Spleen (tissue), 11 donors: Measurements from ENCODE around the gene GPR137. TPM values are rescaled to one million over a fixed set of nuclear protein-coding genes. Genes with fewer than 3 reads are reported as not detected.

ENCODE experiments used
- DNase-seq: peaks from one replicate; pipeline ENCODE4 v3.0.0-alpha.2; 2020
- H3K27ac ChIP-seq, 8 donors: fragments of 200-600 bp; sonication (generic) in 7 of 8; 1 replicate in 4 of 8; 2 replicates in 4 of 8; pipeline versions ENCODE4 v1.5.0 to v1.8.0; 2016 to 2021; ENCODE audit warnings: inconsistent platforms in 4 of 8, mild to moderate bottlenecking in 4 of 8, moderate library complexity in 1 of 8
- H3K27me3 ChIP-seq, 7 donors: fragments of 200-600 bp; sonication (generic) in 6 of 7; replicated peaks in 1 of 7; 1 replicate in 4 of 7; 2 replicates in 3 of 7; pipeline versions ENCODE4 v1.5.0 to v1.8.0; 2016 to 2021; ENCODE audit warnings: inconsistent platforms in 3 of 7, mild to moderate bottlenecking in 1 of 7
- H3K36me3 ChIP-seq, 6 donors: fragments of 200-600 bp; sonication (generic) in 5 of 6; 1 replicate in 4 of 6; 2 replicates in 2 of 6; pipeline versions ENCODE4 v1.5.0 to v1.8.0; 2016 to 2021; ENCODE audit warnings: inconsistent platforms in 2 of 6
- H3K4me1 ChIP-seq, 6 donors: fragments of 200-600 bp; sonication (generic) in 5 of 6; 1 replicate in 3 of 6; 2 replicates in 3 of 6; pipeline versions ENCODE4 v1.5.0 to v1.8.0; 2016 to 2021; ENCODE audit warnings: inconsistent platforms in 3 of 6
- H3K4me3 ChIP-seq, 8 donors: fragments of 200-600 bp; sonication (generic) in 7 of 8; 1 replicate in 4 of 8; 2 replicates in 4 of 8; pipeline versions ENCODE4 v1.5.0 to v1.8.0; 2016 to 2021; ENCODE audit warnings: inconsistent platforms in 4 of 8, mild to moderate bottlenecking in 4 of 8, moderate library complexity in 2 of 8
- H3K9me3 ChIP-seq, 8 donors: fragments of 200-600 bp; sonication (generic) in 7 of 8; 1 replicate in 4 of 8; 2 replicates in 4 of 8; pipeline versions ENCODE4 v1.5.0 to v1.8.0; 2016 to 2021; ENCODE audit warnings: inconsistent platforms in 4 of 8
- CTCF ChIP-seq, 11 experiments: fragments of 200-600 bp in 7 of 11; fragments of 450-650 bp in 4 of 11; sonication (generic) in 4 of 11; IDR thresholded peaks in 8 of 11; conservative IDR thresholded peaks in 3 of 11; 1 replicate in 7 of 11; 2 replicates in 4 of 11; pipeline versions ENCODE4 v1.4.0 to v1.8.0; 2016 to 2021; ENCODE audit warnings: antibody characterized with exemption in 11 of 11, inconsistent platforms in 4 of 11, mild to moderate bottlenecking in 1 of 11
- POLR2A ChIP-seq, 3 donors: fragments of 450-650 bp; IDR thresholded peaks; one replicate each; pipeline ENCODE4 v1.5.1; 2017; ENCODE audit warnings: antibody characterized with exemption in 3 of 3, mild to moderate bottlenecking in 1 of 3
- POLR2AphosphoS5 ChIP-seq, 3 donors: sonication (generic); formaldehyde crosslinking; IDR thresholded peaks; one replicate each; pipeline ENCODE4 v1.5.1; 2017; ENCODE audit warnings: antibody characterized with exemption in 3 of 3
- WGBS, 5 donors: extraction: QIAGEN DNeasy Blood & Tissue Kit in 3 of 5; methylation state at CpG; one replicate each; pipeline versions ENCODE4 v1.1.5 to v1.1.7; 2013 to 2018; 5-methylcytosine and 5-hydroxymethylcytosine counted together
- intact Hi-C: fragments of 100-400 bp; cut with DNase I; formaldehyde crosslinking; loops from one replicate; pipeline ENCODE4 v1.15.0; 2023; ENCODE audit warnings: low total_unique reads
- polyA plus RNA-seq, 3 donors: library from polyadenylated mRNA; stranded (reverse); fragments of 200-250 nt; gene quantifications; one replicate each; pipeline ENCODE4 v1.2.1, GENCODE V29; 2013
- total RNA-seq, 7 donors: library from RNA; depleted of rRNA in 3 of 7; stranded (reverse); fragments of >200 nt in 3 of 7; fragmentation: NEBNext Ultra II Directional in 4 of 7; extraction: Animal tissue kit (Norgen Biotek cat#: 25700) in 4 of 7; gene quantifications; one replicate each; pipeline versions ENCODE4 v1.1.0 to v1.2.1, GENCODE V29; 2016 to 2021
- donor health status: healthy with polysubstance abuse.
- donor health status: DM: no; HTN: no; CAD: no; lungs with moderate emphysema.
- donor health status: DM: no; HTN: no; CAD: no.
- donor health status: Bipolar disorder and iron deficiency.
- donor health status: healthy.
- donor health status: DM: no; HTN: no; CAD: no.
- donor health status: DM: yes; HTN: yes; CAD: no.

GPR137 gene
- total and polyA plus RNA-seq, 10 donors, result 13.7 to 37.2 (median 28.1) TPM

DNA sequence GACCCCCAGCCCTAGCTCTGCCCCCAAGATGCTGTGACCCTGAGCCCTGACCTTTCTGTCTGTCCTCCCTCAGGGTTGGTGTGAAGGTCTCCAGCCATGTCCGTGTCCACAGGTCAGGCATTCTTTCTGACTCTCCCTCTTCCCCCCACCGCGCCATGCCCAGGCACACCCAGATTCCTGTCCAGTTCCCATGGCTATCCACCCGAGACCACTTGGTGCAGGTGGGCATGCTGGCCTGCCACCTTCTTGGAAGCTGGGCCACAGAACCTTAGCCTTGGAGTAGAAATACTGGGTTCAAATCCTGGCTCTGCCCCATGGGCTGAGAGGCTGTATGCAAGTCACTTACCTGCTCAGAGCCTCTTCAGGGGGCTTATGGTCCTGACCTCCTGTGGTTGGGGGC lies 36.6 kb upstream of the GPR137 start:
- WGBS, 5 donors, result 83 to 95% (median 93%) methylated on average over 1 to 4 of the region's 4 CpGs
- peaks cover 0 to 10% (median 1%) of the 10 kb centered on the region in 6 donors for H3K36me3 ChIP-seq
- no peaks in the 10 kb centered on the region for H3K27me3 ChIP-seq
- TF ChIP-seq POLR2AphosphoS5 (IDR thresholded peaks at IDR 0.05) (no peak), POLR2A (IDR thresholded peaks at IDR 0.05) (no peak), CTCF (IDR thresholded peaks at IDR 0.05 in 8 of 11, conservative IDR thresholded peaks at IDR 0.05 in 3 of 11) (no peak)
- no peak overlapping the region for H3K4me3 ChIP-seq
- no peak overlapping the region for H3K27ac ChIP-seq
- H3K9me3 ChIP-seq, result no peaks in the 10 kb centered on the region
- DNase-seq, result no peak
- intact Hi-C loops, result no loop called here
- H3K4me1 ChIP-seq, result peaks cover 20 to 83% (median 63%) of the 10 kb centered on the region in 6 donors

DNA sequence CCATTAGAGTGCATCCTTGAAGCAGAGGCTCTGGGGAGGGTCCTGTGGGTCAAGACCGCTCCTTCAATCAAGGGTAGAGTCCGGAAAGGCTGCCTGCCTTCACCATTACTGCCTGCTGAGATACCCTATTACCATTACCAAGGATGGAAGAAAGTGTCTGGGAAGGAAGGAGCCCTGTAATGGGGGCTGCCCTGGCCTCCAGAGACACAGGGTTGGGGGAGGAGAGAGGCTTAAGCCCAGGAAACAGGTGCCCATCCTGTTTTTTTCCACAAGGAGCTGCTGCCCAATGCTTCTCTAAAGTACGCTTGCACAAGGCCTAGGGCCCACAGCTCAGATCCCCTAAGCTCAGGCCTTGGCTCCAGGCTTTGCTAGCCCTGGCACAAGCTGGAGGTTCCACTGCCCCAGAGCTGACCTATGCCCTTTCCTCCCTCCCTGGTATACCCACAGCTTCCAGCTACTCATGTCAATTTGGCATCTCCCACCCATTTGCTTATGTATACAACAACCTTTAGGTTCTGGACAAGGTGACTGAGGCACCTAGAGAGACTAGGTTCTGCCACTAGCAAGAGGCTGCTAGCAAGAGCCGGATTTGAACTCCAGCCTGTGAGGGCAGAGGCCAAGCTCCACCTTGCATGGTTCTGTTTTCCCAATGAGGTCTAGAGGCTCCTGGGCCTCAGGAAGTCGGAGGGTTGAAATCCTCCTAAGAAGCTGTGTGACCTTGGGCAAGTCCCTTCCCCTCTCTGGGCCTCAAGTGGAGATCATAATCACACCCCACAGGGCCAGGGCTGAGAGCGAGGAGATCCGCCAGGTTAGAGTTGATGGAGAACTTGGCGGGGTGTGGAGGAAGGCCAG lies 35.9 kb upstream of the GPR137 start:
- WGBS, 5 donors, result 73 to 91% (median 85%) methylated on average over 6 to 8 of the region's 8 CpGs
- H3K36me3 ChIP-seq, result peaks cover 0 to 10% (median 0%) of the 10 kb centered on the region in 6 donors
- H3K27ac ChIP-seq, result no peak overlapping the region
- intact Hi-C loops, result no loop called here
- TF ChIP-seq POLR2A (IDR thresholded peaks at IDR 0.05) (no peak), POLR2AphosphoS5 (IDR thresholded peaks at IDR 0.05) (no peak), CTCF (IDR thresholded peaks at IDR 0.05 in 8 of 11, conservative IDR thresholded peaks at IDR 0.05 in 3 of 11) (no peak)
- peaks cover 20 to 83% (median 62%) of the 10 kb centered on the region in 6 donors for H3K4me1 ChIP-seq
- no peak for DNase-seq
- H3K9me3 ChIP-seq, result no peaks in the 10 kb centered on the region
- no peak overlapping the region for H3K4me3 ChIP-seq
- no peaks in the 10 kb centered on the region for H3K27me3 ChIP-seq

DNA sequence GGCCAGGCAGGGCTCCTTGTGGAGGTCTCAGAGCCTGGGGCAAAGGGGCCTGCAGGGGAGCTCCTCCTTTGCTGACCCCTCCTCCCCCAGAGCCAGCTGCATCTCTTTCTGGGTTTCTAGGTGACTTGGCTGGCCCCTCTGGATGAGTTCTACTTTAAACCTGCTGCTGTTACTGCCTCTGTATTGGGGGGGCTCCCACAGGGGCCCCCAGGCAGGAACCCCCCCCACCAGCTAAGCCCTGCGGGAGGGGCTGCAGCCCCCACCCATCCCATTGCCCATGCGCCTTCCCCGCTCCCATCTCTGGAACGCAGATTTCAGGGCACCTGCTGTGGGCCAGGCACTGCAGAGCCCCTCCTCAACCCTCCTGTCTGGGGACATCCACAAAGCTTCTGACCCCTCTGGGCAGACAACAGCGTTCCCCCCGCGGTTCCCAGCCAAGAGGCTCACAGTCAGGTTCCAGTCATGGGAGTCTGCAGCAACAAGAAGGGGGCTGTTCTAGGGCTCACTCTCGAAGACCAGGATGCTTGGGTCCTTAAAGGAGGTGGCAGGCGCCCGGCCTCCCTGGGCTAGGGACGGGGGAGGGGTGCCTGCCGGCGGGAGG lies 35.1 kb upstream of the GPR137 start:
- H3K4me1 ChIP-seq, result peaks cover 13 to 78% (median 55%) of the 10 kb centered on the region in 6 donors
- DNase-seq, result no peak
- H3K9me3 ChIP-seq, result no peaks in the 10 kb centered on the region
- peak overlapping the region in 3 of 8 donors; percentile 82 to 85 (median 82) for H3K27ac ChIP-seq
- 12 to 30% (median 29%) methylated on average over 10 to 13 of the region's 13 CpGs for WGBS, 5 donors
- no peak for TF ChIP-seq POLR2AphosphoS5 (IDR thresholded peaks at IDR 0.05)
- no peak for TF ChIP-seq CTCF (IDR thresholded peaks at IDR 0.05 in 8 of 11, conservative IDR thresholded peaks at IDR 0.05 in 3 of 11)
- no peak for TF ChIP-seq POLR2A (IDR thresholded peaks at IDR 0.05)
- no peaks in the 10 kb centered on the region for H3K27me3 ChIP-seq
- H3K36me3 ChIP-seq, result peaks cover 0 to 15% (median 5%) of the 10 kb centered on the region in 6 donors
- peak overlapping the region in 7 of 8 donors; percentile 31 to 96 (median 80) for H3K4me3 ChIP-seq
- intact Hi-C loops, result no loop called here
